A673 (cell line): ENCODE measurements around the gene NFS1. TPM values are rescaled to one million over a fixed set of nuclear protein-coding genes. Genes with fewer than 3 reads are reported as not detected.

ENCODE experiments used
- BruUV-seq: library from RNA; stranded (reverse); fragments of 400-500 nt; replicated peaks from 2 replicates; lab custom pipeline; 2021; lab: Mats Ljungman, UMichigan
- CTCF ChIA-PET: fragments of 300-600 bp; sonication (Branson Sonifier 250); formaldehyde crosslinking; loops from one replicate; lab custom pipeline; 2022; ENCODE audit warnings: antibody characterized with exemption; lab: Charles Lee
- POLR2A ChIA-PET: fragments of 300-600 bp; sonication (Branson Sonifier 250); formaldehyde crosslinking; loops from one replicate; lab custom pipeline; 2022; ENCODE audit warnings: antibody characterized with exemption; ENCODE audit not compliant: low non-redundant PET; lab: Charles Lee
- DNase-seq: peaks from one replicate; pipeline ENCODE4 v3.0.0-alpha.2; 2015; ENCODE audit warnings: low spot score
- H3K27ac ChIP-seq: fragments of 200-600 bp; sonication (generic); 2 replicates; pipeline ENCODE4 v1.5.1; 2016; ENCODE audit warnings: mixed run types, low read depth, mild to moderate bottlenecking, mixed read lengths, antibody characterized with exemption, low read length; ENCODE audit not compliant: poor library complexity, severe bottlenecking
- H3K27me3 ChIP-seq: fragments of 200-600 bp; sonication (generic); replicated peaks from 2 replicates; pipeline ENCODE4 v1.6.1; 2017; ENCODE audit warnings: mixed run types, low read depth, mild to moderate bottlenecking, mixed read lengths, antibody characterized with exemption, low read length; ENCODE audit not compliant: insufficient read depth, poor library complexity
- H3K36me3 ChIP-seq: fragments of 200-600 bp; sonication (generic); 2 replicates; pipeline ENCODE4 v1.6.1; 2016; ENCODE audit warnings: mixed run types, mild to moderate bottlenecking, mixed read lengths, antibody characterized with exemption, low read length; ENCODE audit not compliant: insufficient read depth, poor library complexity, severe bottlenecking
- H3K4me1 ChIP-seq: fragments of 200-600 bp; sonication (generic); 2 replicates; pipeline ENCODE4 v1.6.1; 2017; ENCODE audit warnings: mixed run types, mild to moderate bottlenecking, mixed read lengths, antibody characterized with exemption, low read length; ENCODE audit not compliant: insufficient read depth, poor library complexity, severe bottlenecking
- H3K4me3 ChIP-seq: fragments of 200-600 bp; sonication (generic); 2 replicates; pipeline ENCODE4 v1.5.1; 2016; ENCODE audit warnings: low read depth, mixed run types, mild to moderate bottlenecking, mixed read lengths, low read length; ENCODE audit not compliant: poor library complexity, severe bottlenecking
- H3K9me3 ChIP-seq: fragments of 200-600 bp; sonication (generic); 2 replicates; pipeline ENCODE4 v1.6.1; 2016; ENCODE audit warnings: mixed run types, low read depth, mild to moderate bottlenecking, mixed read lengths, antibody characterized with exemption, low read length; ENCODE audit not compliant: poor library complexity, severe bottlenecking
- CTCF ChIP-seq: fragments of 300-800, 200-600 bp; sonication (generic); conservative IDR thresholded peaks from 2 replicates; pipeline ENCODE4 v1.5.1; 2017; ENCODE audit warnings: low read depth, mild to moderate bottlenecking, antibody characterized with exemption, low read length, moderate library complexity, mixed read lengths
- EZH2 ChIP-seq: fragments of 200-600 bp; sonication (generic); IDR thresholded peaks from 2 replicates; pipeline ENCODE4 v1.6.1; 2017; ENCODE audit warnings: borderline replicate concordance, low read depth, mild to moderate bottlenecking, mixed read lengths, antibody characterized with exemption, low read length; ENCODE audit not compliant: poor library complexity, severe bottlenecking
- intact Hi-C: fragments of 100-400 bp; cut with micrococcal nuclease; formaldehyde crosslinking; loops from one replicate; pipeline ENCODE4 v1.10.0; 2022; ENCODE audit not compliant: unreplicated experiment
- total RNA-seq: library from RNA; stranded (reverse); gene quantifications from 2 replicates; pipeline ENCODE4 v1.2.3, GENCODE V29; 2021

NFS1 gene
- total RNA-seq, 1 experiment from 2014 or later, result 22.2 TPM

GRCh38 chr20:35654415-35654814, 44.7 kb downstream of the NFS1 start:
- no peaks in the 10 kb centered on the region for H3K9me3 ChIP-seq
- ChIA-PET POLR2A (no interaction called here), CTCF (no interaction called here)
- intact Hi-C loops, result no loop called here
- no peak for DNase-seq
- TF ChIP-seq EZH2, result no peak
- TF ChIP-seq CTCF, result no peak
- H3K4me1 ChIP-seq, result peaks cover 10% of the 10 kb centered on the region
- peaks cover 63% of the 10 kb centered on the region for H3K36me3 ChIP-seq
- no peak overlapping the region for H3K27ac ChIP-seq
- no peak overlapping the region for H3K4me3 ChIP-seq
- no TSS peak for BruUV-seq
- H3K27me3 ChIP-seq, result no peaks in the 10 kb centered on the region

GRCh38 chr20:35653893-35654292, 45.3 kb downstream of the NFS1 start:
- DNase-seq, result no peak
- Histone ChIP-seq H3K36me3 (peaks cover 67% of the 10 kb centered on the region), H3K4me3 (no peak overlapping the region), H3K27me3 (no peaks in the 10 kb centered on the region), H3K9me3 (no peaks in the 10 kb centered on the region), H3K4me1 (peaks cover 10% of the 10 kb centered on the region), H3K27ac (no peak overlapping the region)
- ChIA-PET CTCF (no interaction called here), POLR2A (no interaction called here)
- TSS peak; percentile 4 for BruUV-seq
- intact Hi-C loops, result no loop called here
- TF ChIP-seq EZH2, result no peak
- no peak for TF ChIP-seq CTCF

GRCh38 chr20:35653430-35653734, 45.8 kb downstream of the NFS1 start:
- ChIA-PET CTCF (no interaction called here), POLR2A (no interaction called here)
- H3K9me3 ChIP-seq, result no peaks in the 10 kb centered on the region
- no peak overlapping the region for H3K27ac ChIP-seq
- BruUV-seq, result no TSS peak
- no peak overlapping the region for H3K4me3 ChIP-seq
- intact Hi-C loops, result no loop called here
- no peak for DNase-seq
- H3K36me3 ChIP-seq, result peaks cover 70% of the 10 kb centered on the region
- no peak for TF ChIP-seq EZH2
- TF ChIP-seq CTCF, result no peak
- no peaks in the 10 kb centered on the region for H3K27me3 ChIP-seq
- H3K4me1 ChIP-seq, result peaks cover 10% of the 10 kb centered on the region
